Neutrophil (primary cell): ENCODE results near the gene HMCES.

ENCODE experiments used
- H3K27ac ChIP-seq: fragments of 200-600 bp; sonication (generic); 2 replicates; pipeline ENCODE4 v1.5.1; 2016; ENCODE audit warnings: mild to moderate bottlenecking, moderate library complexity
- H3K27me3 ChIP-seq: fragments of 200-600 bp; sonication (generic); 2 replicates; pipeline ENCODE4 v1.6.0; 2016; ENCODE audit warnings: mild to moderate bottlenecking
- H3K36me3 ChIP-seq: fragments of 200-600 bp; sonication (generic); 2 replicates; pipeline ENCODE4 v1.5.1; 2017
- H3K4me1 ChIP-seq, 2 experiments: fragments of 200-600 bp in 1 of 2; sonication (generic) in 1 of 2; 1 replicate in 1 of 2; 2 replicates in 1 of 2; pipeline versions ENCODE4 v1.5.1 to v1.6.1; 2013 to 2016; ENCODE audit warnings: low read depth in 1 of 2, low read length in 1 of 2, mild to moderate bottlenecking in 1 of 2, moderate library complexity in 1 of 2; ENCODE audit not compliant: control insufficient read depth in 1 of 2, insufficient read depth in 1 of 2
- H3K4me3 ChIP-seq, 2 experiments: fragments of 200-600 bp in 1 of 2; sonication (generic) in 1 of 2; 1 replicate in 1 of 2; 2 replicates in 1 of 2; pipeline ENCODE4 v1.5.1; 2013 to 2016; ENCODE audit warnings: low read depth in 1 of 2, low read length in 1 of 2, mild to moderate bottlenecking in 1 of 2, moderate library complexity in 1 of 2
- H3K9me3 ChIP-seq: fragments of 200-600 bp; sonication (generic); 2 replicates; pipeline ENCODE4 v1.5.1; 2016
- TF ChIP-seq, protein P1 (sequence below): fragments of 200-600 bp; sonication (generic); IDR thresholded peaks from 2 replicates; pipeline ENCODE4 v1.5.1; 2016; ENCODE audit warnings: antibody characterized with exemption

HMCES gene

DNA sequence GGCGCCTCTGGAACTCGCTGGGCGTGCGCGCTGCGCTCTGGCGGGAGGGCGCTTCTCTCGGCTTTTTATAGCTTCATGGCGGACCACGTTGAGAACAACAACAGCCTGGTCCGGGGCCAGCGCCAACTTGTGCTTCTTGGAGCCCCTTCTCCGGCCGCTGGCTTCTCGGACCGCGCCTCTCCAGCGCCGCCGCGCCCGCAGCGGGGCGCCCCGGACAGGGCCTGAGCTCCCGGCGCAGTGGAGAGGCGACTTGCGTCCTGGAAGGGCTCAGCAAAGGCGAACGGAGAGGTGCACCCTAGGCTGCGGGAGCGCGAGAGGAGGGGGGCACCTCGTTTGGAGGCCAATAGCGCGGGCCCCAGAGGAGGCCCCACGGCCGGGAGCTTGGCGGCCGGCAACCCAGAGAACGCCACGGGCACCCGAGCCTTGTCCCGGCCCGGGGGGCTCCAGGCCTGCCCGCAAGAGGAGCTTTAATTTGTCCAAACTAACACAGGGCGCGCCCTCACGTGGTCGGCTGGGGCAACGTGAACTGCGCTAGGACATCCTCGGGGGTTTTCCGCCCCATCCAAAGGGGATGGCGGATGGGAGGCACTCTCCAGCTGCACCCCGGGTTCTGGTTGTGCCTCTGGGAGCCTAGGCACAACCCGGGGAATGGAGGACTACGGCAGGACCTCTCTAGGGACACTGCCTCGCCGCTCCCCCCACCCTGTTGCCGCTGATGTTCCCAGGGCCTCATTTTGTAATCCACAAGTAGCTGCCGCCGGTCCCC lies 37.8 kb downstream of the HMCES start:
- Histone ChIP-seq H3K27ac (peak overlapping the region; percentile 73), H3K27me3 (no peaks in the 10 kb centered on the region), H3K4me1 (peaks cover 27 to 30% of the 10 kb centered on the region in 2 experiments), H3K4me3 (peak overlapping the region; percentile 75 to 86), H3K36me3 (no peaks in the 10 kb centered on the region), H3K9me3 (no peaks in the 10 kb centered on the region)
- TF ChIP-seq, protein P1, sequence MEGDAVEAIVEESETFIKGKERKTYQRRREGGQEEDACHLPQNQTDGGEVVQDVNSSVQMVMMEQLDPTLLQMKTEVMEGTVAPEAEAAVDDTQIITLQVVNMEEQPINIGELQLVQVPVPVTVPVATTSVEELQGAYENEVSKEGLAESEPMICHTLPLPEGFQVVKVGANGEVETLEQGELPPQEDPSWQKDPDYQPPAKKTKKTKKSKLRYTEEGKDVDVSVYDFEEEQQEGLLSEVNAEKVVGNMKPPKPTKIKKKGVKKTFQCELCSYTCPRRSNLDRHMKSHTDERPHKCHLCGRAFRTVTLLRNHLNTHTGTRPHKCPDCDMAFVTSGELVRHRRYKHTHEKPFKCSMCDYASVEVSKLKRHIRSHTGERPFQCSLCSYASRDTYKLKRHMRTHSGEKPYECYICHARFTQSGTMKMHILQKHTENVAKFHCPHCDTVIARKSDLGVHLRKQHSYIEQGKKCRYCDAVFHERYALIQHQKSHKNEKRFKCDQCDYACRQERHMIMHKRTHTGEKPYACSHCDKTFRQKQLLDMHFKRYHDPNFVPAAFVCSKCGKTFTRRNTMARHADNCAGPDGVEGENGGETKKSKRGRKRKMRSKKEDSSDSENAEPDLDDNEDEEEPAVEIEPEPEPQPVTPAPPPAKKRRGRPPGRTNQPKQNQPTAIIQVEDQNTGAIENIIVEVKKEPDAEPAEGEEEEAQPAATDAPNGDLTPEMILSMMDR: peak; percentile 13

DNA sequence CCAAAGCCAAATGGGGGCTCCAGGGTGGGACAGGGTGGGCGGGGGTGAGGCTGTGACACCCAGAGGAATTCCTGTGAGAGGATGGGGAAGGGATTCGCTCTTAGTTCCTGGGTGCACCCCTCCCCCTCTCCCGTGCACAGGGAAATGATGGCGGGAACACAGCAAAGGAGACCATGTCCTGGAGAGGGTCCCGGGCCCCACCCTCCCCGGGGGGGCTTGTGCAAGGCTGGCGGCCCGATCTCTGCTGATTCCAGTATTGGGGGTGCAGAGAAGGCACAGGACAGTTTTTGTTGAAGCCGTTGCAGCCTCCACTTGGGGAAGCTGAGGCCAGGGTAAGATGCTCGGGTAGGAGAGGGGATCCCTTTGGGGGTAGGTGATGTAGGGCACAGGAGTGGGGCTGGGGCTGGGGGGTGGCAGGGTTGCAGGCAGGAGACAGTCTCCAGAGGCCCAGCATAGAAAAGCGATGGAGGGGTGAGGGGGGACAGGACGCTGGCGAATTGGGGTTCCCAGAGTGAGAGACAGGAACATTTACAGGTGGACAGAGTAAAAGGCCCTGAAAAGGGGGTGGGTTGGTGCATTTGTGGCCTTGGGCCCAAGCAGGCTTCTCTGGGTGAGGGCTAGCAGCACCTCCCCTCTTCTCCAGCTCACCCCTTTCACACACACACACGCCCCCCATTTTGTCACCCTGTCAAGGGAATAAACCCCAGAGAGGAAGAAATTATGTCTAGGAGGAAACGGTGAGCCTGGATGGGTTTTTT lies 38.5 kb downstream of the HMCES start:
- no peaks in the 10 kb centered on the region for H3K36me3 ChIP-seq
- H3K27me3 ChIP-seq: no peaks in the 10 kb centered on the region
- peak overlapping the region; percentile 75 to 86 for H3K4me3 ChIP-seq
- TF ChIP-seq, protein P1: no peak
- H3K27ac ChIP-seq: no peak overlapping the region
- H3K4me1 ChIP-seq: peaks cover 27 to 30% of the 10 kb centered on the region in 2 experiments
- no peaks in the 10 kb centered on the region for H3K9me3 ChIP-seq

DNA sequence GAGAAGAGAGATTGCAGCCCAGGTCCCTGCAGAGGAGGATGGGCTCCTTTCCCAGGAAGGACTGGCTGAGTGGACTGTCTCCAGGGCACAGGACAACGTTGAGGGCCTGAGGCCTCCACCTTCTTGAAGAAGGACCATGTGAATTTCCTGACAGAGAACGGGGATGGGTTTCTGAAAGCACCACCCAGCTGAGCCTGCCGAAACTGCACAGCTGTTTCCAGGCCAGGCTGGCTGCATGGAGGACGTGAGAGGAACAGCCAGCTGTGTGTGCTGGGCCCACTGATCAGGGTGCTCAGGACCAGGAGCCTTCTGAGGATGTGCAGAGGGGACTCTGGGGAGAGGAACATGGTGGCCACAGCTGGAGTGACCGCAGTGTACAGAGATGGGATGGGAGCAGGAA lies 39.2 kb downstream of the HMCES start:
- H3K36me3 ChIP-seq: no peaks in the 10 kb centered on the region
- H3K4me1 ChIP-seq: peaks cover 27 to 30% of the 10 kb centered on the region in 2 experiments
- no peaks in the 10 kb centered on the region for H3K9me3 ChIP-seq
- TF ChIP-seq, protein P1: no peak
- H3K4me3 ChIP-seq: no peak overlapping the region
- H3K27me3 ChIP-seq: no peaks in the 10 kb centered on the region
- no peak overlapping the region for H3K27ac ChIP-seq

DNA sequence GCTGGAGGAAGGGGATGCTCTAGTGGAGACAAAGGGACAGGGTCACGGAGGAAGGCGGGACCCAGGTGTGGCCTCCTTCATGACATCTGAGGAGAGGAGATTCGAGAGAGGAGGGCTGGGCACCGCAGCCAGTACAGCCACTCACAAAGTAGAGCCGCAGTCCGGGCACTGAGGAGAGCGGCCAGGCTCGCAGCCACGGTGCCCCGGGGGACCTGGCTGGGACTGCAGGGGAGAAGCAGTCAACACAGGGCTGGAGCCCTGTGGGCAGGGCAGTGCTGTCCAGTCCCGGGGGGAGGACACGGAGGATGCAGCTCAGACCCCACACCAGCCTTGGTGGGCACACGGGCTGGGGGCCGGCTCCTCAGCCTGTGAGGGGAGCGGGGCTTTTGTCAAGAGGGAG lies 40.3 kb downstream of the HMCES start:
- Histone ChIP-seq H3K36me3 (no peaks in the 10 kb centered on the region), H3K27me3 (no peaks in the 10 kb centered on the region), H3K27ac (no peak overlapping the region), H3K4me3 (no peak overlapping the region), H3K4me1 (peaks cover 20 to 25% of the 10 kb centered on the region in 2 experiments), H3K9me3 (no peaks in the 10 kb centered on the region)
- TF ChIP-seq, protein P1: no peak

DNA sequence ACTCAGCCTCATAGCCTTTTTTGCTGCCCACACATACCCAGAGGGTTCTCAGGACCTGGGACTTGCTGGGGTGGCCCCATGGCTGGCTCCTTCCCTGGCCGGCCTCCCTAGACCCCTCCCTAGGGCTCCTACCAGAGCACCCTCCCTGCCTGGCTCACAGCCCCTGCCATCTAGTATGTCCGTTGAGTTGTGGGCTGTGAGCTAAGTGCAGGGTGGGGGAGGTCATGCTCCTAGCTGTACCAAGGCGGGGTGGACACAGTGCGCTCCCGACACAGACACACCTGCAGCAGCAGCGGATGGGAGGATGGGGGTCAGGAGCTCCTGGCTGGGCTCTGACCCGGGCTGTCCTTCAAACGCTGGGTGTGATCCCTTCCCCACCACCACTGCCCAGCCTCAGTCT lies 41.6 kb downstream of the HMCES start:
- no peaks in the 10 kb centered on the region for H3K9me3 ChIP-seq
- H3K27ac ChIP-seq: no peak overlapping the region
- TF ChIP-seq, protein P1: no peak
- peaks cover 11 to 12% of the 10 kb centered on the region in 2 experiments for H3K4me1 ChIP-seq
- no peaks in the 10 kb centered on the region for H3K36me3 ChIP-seq
- no peak overlapping the region for H3K4me3 ChIP-seq
- no peaks in the 10 kb centered on the region for H3K27me3 ChIP-seq
